Upper lobe of left lung (tissue), 4 donors: ENCODE measurements around the gene RAPGEF2.

Experiments used
- CTCF ChIP-seq, 6 experiments: fragments of 450-650 bp in 4 of 6; fragments of 200-600 bp in 2 of 6; sonication (generic) in 2 of 6; IDR thresholded peaks; one replicate each; pipeline ENCODE4 v1.5.1; 2016 to 2019; ENCODE audit warnings: antibody characterized with exemption in 6 of 6
- EP300 ChIP-seq, 4 donors: sonication (generic); formaldehyde crosslinking; IDR thresholded peaks; one replicate each; pipeline ENCODE4 v1.5.1; 2017; ENCODE audit warnings: antibody characterized with exemption in 4 of 4, control low read depth in 2 of 4
- POLR2A ChIP-seq, 4 donors: fragments of 450-650 bp; IDR thresholded peaks; one replicate each; pipeline ENCODE4 v1.5.1; 2016 to 2017; ENCODE audit warnings: antibody characterized with exemption in 4 of 4, mild to moderate bottlenecking in 2 of 4
- POLR2AphosphoS5 ChIP-seq, 2 donors: sonication (generic); formaldehyde crosslinking; IDR thresholded peaks; one replicate each; pipeline ENCODE4 v1.5.1; 2017; ENCODE audit warnings: antibody characterized with exemption in 2 of 2

GRCh38 chr4:159272273-159273140 is 169.6 kb downstream of the RAPGEF2 start:
- TF ChIP-seq POLR2A (IDR thresholded peaks at IDR 0.05) = no peak
- no peak for TF ChIP-seq CTCF (IDR thresholded peaks at IDR 0.05)
- TF ChIP-seq POLR2AphosphoS5 (IDR thresholded peaks at IDR 0.05) = no peak
- TF ChIP-seq EP300 (IDR thresholded peaks at IDR 0.05) = no peak
